ENCODE measurements around the gene ELF1. TPM values are rescaled to one million over a fixed set of nuclear protein-coding genes. Genes with fewer than 3 reads are reported as not detected.

ELF1 gene
- polyA plus RNA-seq, 1 experiment, result 46.8 TPM

- DNase-seq (ENCODE audit: low read depth, low spot score), result no peak
- no peak overlapping the region for H3K4me3 ChIP-seq (ENCODE audit: low read depth, low read length)
- H3K27ac ChIP-seq (ENCODE audit: low read depth, low read length), result no peak overlapping the region
- no peak for TF ChIP-seq CTCF (IDR thresholded peaks at IDR 0.05; ENCODE audit: low read depth, low read length)
- ChIA-PET CTCF (no interaction called here), POLR2A (no interaction called here)
- H3K9me3 ChIP-seq (ENCODE audit: control insufficient read depth, insufficient read depth, low read length), result no peaks in the 10 kb centered on the region
- H3K27me3 ChIP-seq (ENCODE audit: control insufficient read depth, insufficient read depth, low read length), result no peaks in the 10 kb centered on the region
Observed at GRCh38 chr13:41034382-41034781, 15.3 kb upstream of the ELF1 start.

DNA sequence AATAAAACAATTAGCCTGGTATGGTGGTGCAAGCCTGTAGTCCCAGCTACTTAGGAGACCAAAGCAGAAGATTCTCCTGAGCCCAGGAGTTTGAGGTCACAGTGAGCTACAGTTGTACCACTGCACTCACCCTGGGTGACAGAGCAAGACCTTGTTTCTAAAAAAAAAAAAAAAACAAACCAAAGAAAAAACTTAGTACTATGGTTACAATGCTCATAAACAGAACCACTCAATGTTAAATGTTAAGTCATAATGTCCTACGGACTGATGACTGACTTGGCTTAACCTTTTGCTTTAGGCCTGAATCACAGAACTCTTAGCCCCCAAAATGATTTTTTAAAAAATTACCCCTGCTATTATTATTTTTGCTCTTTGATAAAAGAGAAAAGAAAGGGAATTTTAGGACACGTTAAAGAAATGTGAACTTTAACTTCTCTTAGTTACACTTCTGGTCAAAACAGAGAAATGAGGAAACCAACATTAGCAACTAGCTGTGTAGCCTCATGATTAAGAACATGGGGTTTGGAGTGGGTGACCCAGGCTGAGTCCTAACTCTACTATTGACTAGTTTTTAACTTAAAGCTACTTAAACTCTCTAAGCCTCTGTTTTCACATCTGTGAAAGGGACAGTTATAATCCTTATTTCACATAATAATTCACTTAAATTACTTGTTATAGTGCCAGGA lies 13.7 kb upstream of the ELF1 start:
- no peak for DNase-seq (ENCODE audit: low read depth, low spot score)
- H3K27me3 ChIP-seq (ENCODE audit: control insufficient read depth, insufficient read depth, low read length), result no peaks in the 10 kb centered on the region
- no peak for TF ChIP-seq CTCF (IDR thresholded peaks at IDR 0.05; ENCODE audit: low read depth, low read length)
- ChIA-PET CTCF (interaction anchor here (2.2 kb wide), 1 partner anchor 21 kb away, joined by 7 read pairs; no protein-coding TSS in a partner anchor), POLR2A (no interaction called here)
- no peak overlapping the region for H3K4me3 ChIP-seq (ENCODE audit: low read depth, low read length)
- H3K27ac ChIP-seq (ENCODE audit: low read depth, low read length), result no peak overlapping the region
- H3K9me3 ChIP-seq (ENCODE audit: control insufficient read depth, insufficient read depth, low read length), result no peaks in the 10 kb centered on the region

DNA sequence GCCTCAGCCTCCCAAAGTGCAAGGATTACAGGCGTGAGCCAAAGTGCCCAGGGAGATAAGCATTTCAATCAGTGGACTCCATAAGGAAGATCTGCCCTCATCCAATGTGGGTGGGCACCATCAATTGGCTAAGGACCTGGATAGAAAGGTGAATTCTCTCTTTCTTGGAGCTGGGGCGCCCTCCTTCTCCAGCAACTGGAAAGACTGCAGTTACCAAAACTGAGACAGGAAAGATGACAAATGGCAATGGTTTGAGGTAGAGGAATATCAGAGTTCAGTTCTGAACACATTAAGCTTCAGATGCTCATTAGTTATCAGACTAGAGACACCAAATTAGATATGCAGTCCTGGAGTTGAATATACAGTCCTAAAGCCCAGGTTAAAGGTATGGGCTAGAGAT lies 10.5 kb upstream of the ELF1 start:
- Histone ChIP-seq H3K27me3 (ENCODE audit: control insufficient read depth, insufficient read depth, low read length) (no peaks in the 10 kb centered on the region), H3K27ac (ENCODE audit: low read depth, low read length) (no peak overlapping the region), H3K4me3 (ENCODE audit: low read depth, low read length) (no peak overlapping the region), H3K9me3 (ENCODE audit: control insufficient read depth, insufficient read depth, low read length) (no peaks in the 10 kb centered on the region)
- CTCF ChIA-PET, result interaction anchor here (2.2 kb wide), 1 partner anchor 25 kb away, joined by 7 read pairs; no protein-coding TSS in a partner anchor
- DNase-seq (ENCODE audit: low read depth, low spot score), result no peak
- POLR2A ChIA-PET, result no interaction called here
- no peak for TF ChIP-seq CTCF (IDR thresholded peaks at IDR 0.05; ENCODE audit: low read depth, low read length)

- no peak overlapping the region for H3K4me3 ChIP-seq (ENCODE audit: low read depth, low read length)
- no peaks in the 10 kb centered on the region for H3K27me3 ChIP-seq (ENCODE audit: control insufficient read depth, insufficient read depth, low read length)
- ChIA-PET POLR2A (no interaction called here), CTCF (interaction anchor here (2.2 kb wide), 1 partner anchor 26 kb away, joined by 7 read pairs; no protein-coding TSS in a partner anchor)
- no peak for TF ChIP-seq CTCF (IDR thresholded peaks at IDR 0.05; ENCODE audit: low read depth, low read length)
- peak overlapping the region; percentile 33 for H3K27ac ChIP-seq (ENCODE audit: low read depth, low read length)
- H3K9me3 ChIP-seq (ENCODE audit: control insufficient read depth, insufficient read depth, low read length), result no peaks in the 10 kb centered on the region
- no peak for DNase-seq (ENCODE audit: low read depth, low spot score)
Observed at GRCh38 chr13:41028051-41028450, 8.9 kb upstream of the ELF1 start.

GRCh38 chr13:41026788-41027187 lies 7.7 kb upstream of the ELF1 start:
- H3K27ac ChIP-seq (ENCODE audit: low read depth, low read length), result no peak overlapping the region
- no peak overlapping the region for H3K4me3 ChIP-seq (ENCODE audit: low read depth, low read length)
- TF ChIP-seq CTCF (IDR thresholded peaks at IDR 0.05; ENCODE audit: low read depth, low read length), result no peak
- H3K9me3 ChIP-seq (ENCODE audit: control insufficient read depth, insufficient read depth, low read length), result no peaks in the 10 kb centered on the region
- DNase-seq (ENCODE audit: low read depth, low spot score), result no peak
- ChIA-PET POLR2A (no interaction called here), CTCF (no interaction called here)
- no peaks in the 10 kb centered on the region for H3K27me3 ChIP-seq (ENCODE audit: control insufficient read depth, insufficient read depth, low read length)
